Osteocyte (in vitro differentiated cells): ENCODE data around the gene MMP21. TPM values are rescaled to one million over a fixed set of nuclear protein-coding genes. Genes with fewer than 3 reads are reported as not detected.

ENCODE experiments used
- DNase-seq: peaks from one replicate; pipeline ENCODE4 v3.0.0; 2021; ENCODE audit warnings: mixed read lengths; ENCODE audit not compliant: unreplicated experiment; ENCODE audit errors: extremely low spot score
- H3K27ac Mint-ChIP-seq: one replicate; pipeline ENCODE4 v1.8.0; 2021; ENCODE audit warnings: mild to moderate bottlenecking, mixed read lengths; ENCODE audit not compliant: unreplicated experiment
- H3K27me3 Mint-ChIP-seq: one replicate; pipeline ENCODE4 v1.8.0; 2021; ENCODE audit warnings: mixed read lengths; ENCODE audit not compliant: unreplicated experiment
- H3K36me3 Mint-ChIP-seq: one replicate; pipeline ENCODE4 v1.8.0; 2021; ENCODE audit warnings: mixed read lengths; ENCODE audit not compliant: unreplicated experiment
- H3K4me1 Mint-ChIP-seq: one replicate; pipeline ENCODE4 v1.8.0; 2021; ENCODE audit warnings: mixed read lengths; ENCODE audit not compliant: unreplicated experiment
- H3K4me3 Mint-ChIP-seq: one replicate; pipeline ENCODE4 v1.8.0; 2021; ENCODE audit warnings: mild to moderate bottlenecking, moderate library complexity, mixed read lengths; ENCODE audit not compliant: unreplicated experiment
- H3K9me3 Mint-ChIP-seq: one replicate; pipeline ENCODE4 v1.8.0; 2021; ENCODE audit warnings: mixed read lengths; ENCODE audit not compliant: unreplicated experiment
- total RNA-seq: library from RNA; stranded (reverse); gene quantifications from 2 replicates; pipeline ENCODE4 v1.2.1, GENCODE V29; 2021
- TF ChIP-seq, protein P1 (sequence below): fragments of 200-600 bp; sonication (generic); IDR thresholded peaks from 2 replicates; pipeline ENCODE4 v1.5.0; 2021; ENCODE audit warnings: antibody characterized with exemption, mild to moderate bottlenecking, moderate library complexity

Gene MMP21
- total RNA-seq, 1 donor from 2014 or later, result not detected

GRCh38 chr10:125756196-125756595 is 19.4 kb downstream of the MMP21 start:
- DNase-seq, result no peak
- H3K4me3 Mint-ChIP-seq, result no peak overlapping the region
- H3K9me3 Mint-ChIP-seq, result no peaks in the 10 kb centered on the region
- TF ChIP-seq, protein P1, sequence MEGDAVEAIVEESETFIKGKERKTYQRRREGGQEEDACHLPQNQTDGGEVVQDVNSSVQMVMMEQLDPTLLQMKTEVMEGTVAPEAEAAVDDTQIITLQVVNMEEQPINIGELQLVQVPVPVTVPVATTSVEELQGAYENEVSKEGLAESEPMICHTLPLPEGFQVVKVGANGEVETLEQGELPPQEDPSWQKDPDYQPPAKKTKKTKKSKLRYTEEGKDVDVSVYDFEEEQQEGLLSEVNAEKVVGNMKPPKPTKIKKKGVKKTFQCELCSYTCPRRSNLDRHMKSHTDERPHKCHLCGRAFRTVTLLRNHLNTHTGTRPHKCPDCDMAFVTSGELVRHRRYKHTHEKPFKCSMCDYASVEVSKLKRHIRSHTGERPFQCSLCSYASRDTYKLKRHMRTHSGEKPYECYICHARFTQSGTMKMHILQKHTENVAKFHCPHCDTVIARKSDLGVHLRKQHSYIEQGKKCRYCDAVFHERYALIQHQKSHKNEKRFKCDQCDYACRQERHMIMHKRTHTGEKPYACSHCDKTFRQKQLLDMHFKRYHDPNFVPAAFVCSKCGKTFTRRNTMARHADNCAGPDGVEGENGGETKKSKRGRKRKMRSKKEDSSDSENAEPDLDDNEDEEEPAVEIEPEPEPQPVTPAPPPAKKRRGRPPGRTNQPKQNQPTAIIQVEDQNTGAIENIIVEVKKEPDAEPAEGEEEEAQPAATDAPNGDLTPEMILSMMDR, result no peak
- H3K4me1 Mint-ChIP-seq, result no peaks in the 10 kb centered on the region
- H3K36me3 Mint-ChIP-seq, result peaks cover 58% of the 10 kb centered on the region
- H3K27me3 Mint-ChIP-seq, result no peaks in the 10 kb centered on the region
- H3K27ac Mint-ChIP-seq, result no peak overlapping the region

DNA sequence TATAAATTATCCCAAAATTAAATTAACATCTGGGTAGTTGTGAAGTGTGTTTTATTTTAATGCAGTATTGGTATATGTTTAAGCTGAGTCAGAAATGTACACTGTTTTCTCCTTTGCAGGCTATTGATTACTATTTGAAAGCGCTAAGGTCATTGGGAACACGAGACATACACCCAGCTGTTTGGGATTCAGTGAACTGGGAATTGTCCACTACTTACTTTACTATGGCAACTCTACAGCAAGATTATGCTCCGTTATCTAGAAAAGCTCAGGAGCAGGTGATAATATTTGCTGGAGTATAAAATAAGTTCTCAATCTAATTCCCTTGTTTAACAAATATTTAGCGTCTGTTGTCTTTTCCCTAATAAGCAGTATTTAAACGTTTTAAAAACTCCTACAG is 28.2 kb downstream of the MMP21 start:
- no peaks in the 10 kb centered on the region for H3K27me3 Mint-ChIP-seq
- no peak overlapping the region for H3K4me3 Mint-ChIP-seq
- H3K4me1 Mint-ChIP-seq, result no peaks in the 10 kb centered on the region
- H3K9me3 Mint-ChIP-seq, result no peaks in the 10 kb centered on the region
- TF ChIP-seq, protein P1, result no peak
- DNase-seq, result no peak
- no peak overlapping the region for H3K27ac Mint-ChIP-seq
- peaks cover 69% of the 10 kb centered on the region for H3K36me3 Mint-ChIP-seq

- no peaks in the 10 kb centered on the region for H3K9me3 Mint-ChIP-seq
- H3K36me3 Mint-ChIP-seq, result peaks cover 68% of the 10 kb centered on the region
- DNase-seq, result no peak
- TF ChIP-seq, protein P1, result no peak
- no peaks in the 10 kb centered on the region for H3K4me1 Mint-ChIP-seq
- no peaks in the 10 kb centered on the region for H3K27me3 Mint-ChIP-seq
- H3K27ac Mint-ChIP-seq, result no peak overlapping the region
- no peak overlapping the region for H3K4me3 Mint-ChIP-seq
Measured at GRCh38 chr10:125744909-125745308, 30.7 kb downstream of the MMP21 start.

GRCh38 chr10:125742465-125742864 is 33.2 kb downstream of the MMP21 start:
- Mint-ChIP-seq H3K27me3 (no peaks in the 10 kb centered on the region), H3K36me3 (peaks cover 69% of the 10 kb centered on the region), H3K9me3 (no peaks in the 10 kb centered on the region), H3K4me1 (no peaks in the 10 kb centered on the region), H3K4me3 (no peak overlapping the region), H3K27ac (no peak overlapping the region)
- no peak for DNase-seq
- TF ChIP-seq, protein P1, result peak; percentile 43

DNA sequence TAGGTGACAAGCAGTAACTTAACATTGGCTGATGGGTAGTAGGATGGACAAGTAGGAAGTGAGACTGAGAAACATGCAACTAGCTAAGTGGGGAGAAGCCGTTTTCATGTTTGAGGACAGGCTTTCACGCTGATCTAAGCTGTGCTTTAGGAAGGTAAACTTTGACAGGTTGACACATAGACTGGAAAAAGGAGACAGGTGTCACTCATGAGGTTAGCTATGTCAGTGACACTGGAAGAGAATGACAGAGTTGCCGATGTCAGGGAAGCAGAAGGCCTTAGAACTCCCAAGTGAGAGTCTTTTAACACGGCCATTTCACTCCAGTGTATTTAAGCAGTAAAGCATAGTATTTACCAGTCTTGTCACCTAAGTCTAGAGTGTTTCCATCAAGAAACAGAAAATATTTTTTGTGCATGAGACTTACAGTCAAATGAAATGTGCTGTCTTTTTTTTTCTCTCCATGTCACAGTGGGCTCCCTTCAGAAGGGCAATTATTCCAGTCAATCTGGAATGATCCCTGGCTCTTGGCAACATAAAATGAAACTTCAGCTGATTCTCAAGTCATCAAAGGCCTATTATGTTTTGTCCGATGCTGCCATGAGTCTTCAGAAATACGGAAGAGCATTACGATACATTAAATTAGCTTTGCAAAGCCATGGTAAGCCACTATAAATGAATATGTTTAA is 35.5 kb downstream of the MMP21 start:
- Mint-ChIP-seq H3K4me1 (no peaks in the 10 kb centered on the region), H3K9me3 (no peaks in the 10 kb centered on the region), H3K27ac (no peak overlapping the region), H3K36me3 (peaks cover 73% of the 10 kb centered on the region), H3K27me3 (no peaks in the 10 kb centered on the region), H3K4me3 (no peak overlapping the region)
- no peak for DNase-seq
- TF ChIP-seq, protein P1, result no peak
